Type B pancreatic cell (in vitro differentiated cells): ENCODE measurements around the gene STK33. TPM values are rescaled to one million over a fixed set of nuclear protein-coding genes. Genes with fewer than 3 reads are reported as not detected.
A peak's percentile ranks its signal among the peaks of the same experiment; 100 is the strongest.

Source experiments
- DNase-seq: peaks from one replicate; pipeline ENCODE4 v3.0.0; 2021; ENCODE audit warnings: mixed read lengths; ENCODE audit not compliant: unreplicated experiment; ENCODE audit errors: extremely low spot score
- H3K27ac Mint-ChIP-seq: 2 replicates; pipeline ENCODE4 v1.8.0; 2021; ENCODE audit warnings: mild to moderate bottlenecking, mixed read lengths
- H3K27me3 Mint-ChIP-seq: 2 replicates; pipeline ENCODE4 v1.8.0; 2021; ENCODE audit warnings: mixed read lengths
- H3K36me3 Mint-ChIP-seq: 2 replicates; pipeline ENCODE4 v1.8.0; 2021; ENCODE audit warnings: mixed read lengths
- H3K4me1 Mint-ChIP-seq: one replicate; pipeline ENCODE4 v1.8.0; 2021; ENCODE audit warnings: mixed read lengths; ENCODE audit not compliant: unreplicated experiment
- H3K4me3 Mint-ChIP-seq: 2 replicates; pipeline ENCODE4 v1.8.0; 2021; ENCODE audit warnings: mild to moderate bottlenecking, mixed read lengths
- H3K9me3 Mint-ChIP-seq: 2 replicates; pipeline ENCODE4 v1.8.0; 2021; ENCODE audit warnings: mixed read lengths
- CTCF ChIP-seq: fragments of 200-600 bp; sonication (generic); conservative IDR thresholded peaks from 2 replicates; pipeline ENCODE4 v1.5.0; 2021; ENCODE audit warnings: antibody characterized with exemption, mild to moderate bottlenecking
- total RNA-seq: library from RNA; stranded (reverse); gene quantifications from 2 replicates; pipeline ENCODE4 v1.2.1, GENCODE V29; 2021; ENCODE audit warnings: low replicate concordance

STK33 gene
- total RNA-seq, 1 donor from 2014 or later = 20.3 TPM

- Mint-ChIP-seq H3K4me3 (peak overlapping the region; percentile 19), H3K9me3 (no peaks in the 10 kb centered on the region), H3K4me1 (peaks cover 8% of the 10 kb centered on the region), H3K27me3 (peaks cover 3% of the 10 kb centered on the region), H3K27ac (no peak overlapping the region), H3K36me3 (no peaks in the 10 kb centered on the region)
- DNase-seq = no peak
- no peak for TF ChIP-seq CTCF
Observed at GRCh38 chr11:8384199-8384821, 209.7 kb downstream of the STK33 start.

DNA sequence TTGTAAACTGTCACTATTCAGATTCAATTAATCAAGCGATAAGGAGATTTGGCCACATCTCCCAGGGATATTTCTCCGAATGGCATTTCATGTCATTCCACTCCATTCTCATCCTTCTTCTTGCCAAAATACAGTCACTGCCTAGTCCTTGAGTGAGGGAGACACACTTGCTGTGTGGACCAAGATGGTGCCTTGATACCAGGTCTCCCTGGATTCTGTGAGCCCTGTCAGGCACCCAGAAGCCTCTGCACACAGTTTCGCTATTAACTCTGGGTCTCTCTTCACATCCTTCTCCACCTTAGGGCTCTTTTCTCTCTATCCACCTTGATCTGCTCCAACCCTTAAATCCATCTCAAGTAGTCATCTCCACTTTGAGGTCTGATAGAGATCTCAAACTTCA is 210.4 kb downstream of the STK33 start:
- H3K27ac Mint-ChIP-seq = no peak overlapping the region
- H3K9me3 Mint-ChIP-seq = no peaks in the 10 kb centered on the region
- peaks cover 3% of the 10 kb centered on the region for H3K27me3 Mint-ChIP-seq
- H3K36me3 Mint-ChIP-seq = no peaks in the 10 kb centered on the region
- no peak overlapping the region for H3K4me3 Mint-ChIP-seq
- peaks cover 8% of the 10 kb centered on the region for H3K4me1 Mint-ChIP-seq
- no peak for DNase-seq
- TF ChIP-seq CTCF = no peak

DNA sequence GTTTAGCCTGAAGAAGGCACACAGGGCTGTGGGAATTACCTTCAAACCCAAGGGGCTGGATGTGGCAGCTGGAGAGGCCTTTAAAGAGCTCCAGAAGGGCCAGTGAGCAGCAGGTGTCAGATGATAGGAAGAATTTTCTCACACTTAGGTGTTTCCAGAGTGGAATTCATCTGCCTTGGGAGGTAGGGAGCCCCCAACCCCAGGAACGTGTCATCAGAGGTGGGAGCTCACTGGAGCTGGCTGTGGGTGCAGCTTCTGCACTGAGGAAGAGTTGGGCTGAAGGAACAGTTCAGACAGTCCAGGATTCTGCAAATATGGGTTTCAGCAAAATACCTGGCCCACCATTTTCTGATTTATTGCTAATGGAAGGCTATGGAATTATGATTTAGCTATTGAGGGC is 210.8 kb downstream of the STK33 start:
- Mint-ChIP-seq H3K4me1 (peaks cover 8% of the 10 kb centered on the region), H3K9me3 (no peaks in the 10 kb centered on the region), H3K36me3 (no peaks in the 10 kb centered on the region), H3K27ac (no peak overlapping the region), H3K27me3 (peaks cover 3% of the 10 kb centered on the region), H3K4me3 (no peak overlapping the region)
- no peak for TF ChIP-seq CTCF
- no peak for DNase-seq

GRCh38 chr11:8382436-8383053 is 211.5 kb downstream of the STK33 start:
- Mint-ChIP-seq H3K36me3 (no peaks in the 10 kb centered on the region), H3K4me3 (no peak overlapping the region), H3K9me3 (no peaks in the 10 kb centered on the region), H3K27ac (no peak overlapping the region), H3K4me1 (peaks cover 8% of the 10 kb centered on the region), H3K27me3 (peaks cover 3% of the 10 kb centered on the region)
- no peak for TF ChIP-seq CTCF
- no peak for DNase-seq

- Mint-ChIP-seq H3K9me3 (no peaks in the 10 kb centered on the region), H3K27me3 (peaks cover 3% of the 10 kb centered on the region), H3K36me3 (no peaks in the 10 kb centered on the region), H3K4me3 (no peak overlapping the region), H3K27ac (no peak overlapping the region), H3K4me1 (peaks cover 8% of the 10 kb centered on the region)
- no peak for DNase-seq
- no peak for TF ChIP-seq CTCF
Observed at GRCh38 chr11:8381871-8382396, 212.1 kb downstream of the STK33 start.
